Stimulated activated CD8-positive, alpha-beta memory T cell treated with anti-CD3 and anti-CD28 coated beads, Interleukin-15, amount 100 ng/mL, for 1 hour (primary cell): Measurements from ENCODE around the gene NTM.

Source experiments
- DNase-seq: peaks from one replicate; pipeline ENCODE4 v3.0.0-alpha.2; 2020; ENCODE audit warnings: low read depth

Gene NTM

DNA sequence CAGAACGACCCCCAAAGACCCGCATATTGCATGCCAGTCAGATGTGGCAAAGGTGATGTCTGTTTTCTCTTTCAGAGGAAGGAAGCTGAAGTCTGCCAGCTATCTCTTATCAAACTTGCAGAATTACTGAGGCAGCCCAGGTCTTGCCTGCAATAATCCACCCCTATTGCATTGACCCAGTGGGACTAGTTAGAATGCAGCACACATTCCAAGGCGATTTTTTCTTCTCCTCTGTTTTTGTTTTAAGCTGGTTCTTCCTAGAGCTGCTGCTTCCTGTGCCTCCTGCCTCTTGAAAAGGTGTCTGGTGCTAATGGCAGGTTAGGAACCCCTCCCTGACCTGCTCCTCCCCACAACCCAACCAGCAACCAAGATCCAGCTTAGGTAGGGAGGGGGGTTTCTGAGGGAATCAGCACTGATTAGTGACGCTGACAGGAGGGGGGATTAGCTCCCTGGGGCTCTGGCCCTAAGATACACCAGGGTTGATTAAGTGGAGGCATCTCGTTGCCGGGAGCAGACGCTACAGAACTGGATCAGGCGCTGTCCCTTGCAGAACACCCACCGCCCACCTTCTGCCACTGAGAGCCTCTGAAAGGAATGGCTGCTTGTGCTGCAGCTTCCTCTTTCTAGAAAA lies 2.8 kb downstream of the NTM start:
- no peak for DNase-seq

DNA sequence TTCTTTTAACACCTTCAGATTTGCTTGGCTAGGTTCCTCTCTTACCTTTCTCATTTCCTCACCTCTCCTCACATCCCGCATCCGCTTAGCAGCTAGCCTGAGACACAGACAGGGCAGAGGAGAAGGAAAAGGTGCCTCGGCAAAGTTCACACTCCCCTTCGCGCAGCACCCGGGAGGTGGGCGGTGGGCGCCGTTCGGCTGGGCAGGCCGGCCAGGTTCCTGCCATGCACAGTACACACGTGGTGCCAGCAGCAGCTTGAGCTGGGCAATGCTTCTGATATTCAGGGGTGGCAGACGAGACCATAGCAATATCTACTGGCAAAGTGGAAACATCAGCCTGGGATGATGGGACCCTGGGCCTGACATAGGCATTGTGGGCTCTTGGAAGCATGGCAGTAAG lies 3.3 kb downstream of the NTM start:
- DNase-seq, result no peak

DNA sequence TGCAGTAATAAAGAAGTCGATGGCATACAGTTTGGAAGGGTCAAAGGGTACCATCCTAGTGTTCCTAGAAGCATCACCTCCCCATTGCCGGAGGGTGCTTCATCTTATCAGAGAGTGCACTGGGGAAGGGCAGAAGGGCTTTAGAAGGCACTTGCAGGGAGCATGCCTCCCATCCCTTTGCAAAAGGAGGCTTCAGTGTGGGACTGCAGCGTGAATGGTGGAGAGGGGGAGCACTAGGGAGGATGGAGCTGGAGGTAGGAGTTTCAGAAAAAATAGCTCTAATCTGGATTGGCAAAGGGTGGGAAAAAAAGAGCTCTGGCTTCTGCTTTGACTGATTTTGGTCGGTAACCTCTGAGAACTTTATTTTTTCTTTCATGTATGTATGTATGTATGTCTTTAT lies 5.0 kb downstream of the NTM start:
- DNase-seq, result no peak

DNA sequence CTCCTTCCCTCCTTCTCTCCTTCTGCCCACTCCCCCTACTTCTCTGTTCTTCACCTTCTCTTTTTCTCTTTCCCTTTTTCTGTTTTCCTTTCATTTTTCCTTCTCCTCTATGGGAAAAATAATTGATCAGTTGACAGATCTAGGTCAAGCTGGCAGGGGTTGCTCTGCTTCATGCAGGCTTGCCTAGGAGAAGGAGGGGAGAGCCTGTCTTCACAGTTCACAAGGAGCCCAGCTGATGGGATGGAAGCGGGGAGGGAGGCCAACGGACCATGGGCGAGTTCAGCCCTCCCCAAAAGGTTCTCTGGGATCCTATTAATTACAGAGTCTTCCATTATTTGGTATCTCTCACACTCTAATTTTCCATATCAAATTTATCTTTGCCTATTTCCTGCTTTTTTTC lies 5.5 kb downstream of the NTM start:
- DNase-seq, result no peak

DNA sequence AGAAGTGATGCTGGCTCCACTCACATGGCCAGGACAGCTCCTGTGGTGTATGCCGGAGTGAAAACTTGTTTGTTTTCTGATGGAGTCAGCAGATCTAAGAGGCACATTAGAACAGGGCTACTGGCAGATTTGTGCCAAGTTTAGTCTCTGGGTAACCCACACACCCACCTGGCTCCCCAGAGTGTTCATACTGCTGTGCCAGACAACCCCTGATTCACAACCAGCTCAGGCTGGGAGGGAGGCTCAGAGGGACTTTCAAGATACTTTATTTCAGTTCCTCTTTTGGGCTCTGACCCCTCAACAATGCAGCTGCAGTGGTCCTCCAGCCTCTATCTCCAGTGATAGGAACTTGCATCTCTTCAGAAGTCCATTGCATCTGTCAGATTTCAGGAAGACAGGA lies 8.5 kb downstream of the NTM start:
- DNase-seq, result no peak

DNA sequence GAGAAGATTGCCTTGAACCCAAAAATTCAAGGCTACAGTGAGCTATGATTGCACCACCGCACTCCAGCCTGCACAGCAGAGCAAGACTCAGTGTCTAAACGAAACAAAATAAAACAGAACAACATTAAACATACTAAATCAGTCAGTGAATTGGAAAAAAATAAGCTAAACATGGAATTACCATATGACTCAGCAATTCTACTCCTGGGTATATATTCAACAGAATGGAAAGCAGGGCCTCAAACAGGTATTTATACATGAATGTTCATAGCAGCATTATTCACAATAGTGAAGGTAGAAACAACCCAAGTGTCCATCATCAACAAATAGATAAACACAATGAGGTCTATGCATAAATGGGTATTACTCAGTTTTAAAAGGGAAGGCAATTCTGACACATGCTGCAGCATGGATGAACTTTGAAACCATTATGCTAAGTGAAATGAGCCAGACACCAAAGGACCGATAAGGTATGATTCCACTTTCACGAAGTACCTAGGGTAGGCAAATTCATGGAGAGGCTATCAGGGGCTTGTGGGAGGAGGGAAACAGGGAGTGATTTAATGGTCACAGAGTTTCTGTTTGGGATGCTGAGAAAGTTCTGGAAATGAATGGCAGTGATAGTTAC lies 15.5 kb downstream of the NTM start:
- no peak for DNase-seq

DNA sequence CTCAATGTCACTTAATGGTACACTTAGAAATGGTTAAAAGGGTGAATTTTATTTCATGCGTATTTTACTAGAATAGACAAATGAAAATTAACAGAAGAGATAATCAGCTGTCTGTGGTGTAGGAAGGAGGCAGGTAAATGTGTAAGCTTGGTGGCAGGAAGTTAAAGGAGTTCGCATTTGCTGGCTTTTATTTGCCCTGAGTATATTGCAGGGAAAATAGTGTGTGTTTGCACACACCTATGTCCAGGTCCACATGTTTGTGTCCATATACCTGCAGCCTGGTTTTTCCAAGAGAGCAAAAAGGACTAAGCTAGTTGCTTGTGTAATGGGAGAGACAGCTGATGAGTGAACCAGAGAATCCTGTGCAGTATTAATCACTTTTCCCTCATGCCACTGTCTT lies 16.0 kb downstream of the NTM start:
- DNase-seq, result no peak

DNA sequence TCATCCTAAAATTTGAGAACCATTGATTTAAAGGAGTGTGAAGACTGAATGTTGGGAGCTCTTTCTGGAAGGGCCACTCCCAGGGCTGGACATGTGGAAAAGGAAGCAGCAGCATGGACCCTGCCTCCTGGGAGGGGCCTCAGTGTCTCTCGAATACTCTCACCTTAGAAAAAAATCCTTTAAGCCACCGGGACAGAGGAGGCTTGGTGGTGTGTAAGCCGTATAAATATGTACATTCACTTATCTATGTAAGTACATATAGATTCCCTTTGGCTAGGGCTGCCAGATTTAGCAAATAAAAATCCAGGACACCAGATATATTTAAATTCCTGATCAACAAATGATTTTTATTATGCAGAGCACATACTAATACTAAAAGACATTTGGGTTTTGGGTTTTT lies 17.6 kb downstream of the NTM start:
- DNase-seq, result no peak

DNA sequence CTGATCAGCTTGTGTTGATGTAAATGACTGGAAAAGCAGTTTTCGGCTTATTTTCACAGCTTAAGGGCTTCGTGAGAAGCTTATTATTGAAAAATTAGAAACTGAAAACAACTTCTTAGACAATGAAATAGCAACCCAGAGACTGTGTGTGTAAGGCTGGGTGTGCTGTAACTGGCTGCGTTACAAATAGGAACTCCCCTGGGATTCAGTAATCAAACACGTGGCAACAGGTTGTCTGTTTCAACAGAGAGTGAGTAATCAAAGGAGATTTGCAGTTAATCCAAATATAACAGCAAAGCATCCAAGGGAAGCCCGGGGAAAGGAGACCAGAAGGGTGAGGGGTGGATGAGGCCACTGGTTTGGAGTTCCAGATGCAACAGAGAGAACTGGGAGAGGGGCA lies 19.2 kb downstream of the NTM start:
- DNase-seq, result no peak

DNA sequence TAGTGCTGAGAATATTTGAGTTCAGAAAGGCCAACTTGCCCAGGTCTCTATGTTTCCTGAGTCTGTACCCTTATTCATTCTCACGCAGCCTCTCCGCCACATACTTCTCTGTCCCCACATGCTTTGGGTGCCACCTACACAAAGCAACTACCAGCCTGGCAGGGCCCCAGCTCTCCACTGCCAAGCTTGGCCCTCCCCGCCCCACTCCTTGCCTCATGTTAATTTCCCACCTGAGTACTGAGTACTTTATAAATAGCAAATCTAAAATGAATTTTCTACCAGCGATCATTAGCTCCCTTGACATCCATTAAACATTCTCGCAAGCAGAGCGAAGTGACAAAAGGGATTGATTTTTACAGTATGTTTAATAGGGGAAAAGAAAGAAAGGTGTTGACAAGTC lies 20.8 kb downstream of the NTM start:
- no peak for DNase-seq

DNA sequence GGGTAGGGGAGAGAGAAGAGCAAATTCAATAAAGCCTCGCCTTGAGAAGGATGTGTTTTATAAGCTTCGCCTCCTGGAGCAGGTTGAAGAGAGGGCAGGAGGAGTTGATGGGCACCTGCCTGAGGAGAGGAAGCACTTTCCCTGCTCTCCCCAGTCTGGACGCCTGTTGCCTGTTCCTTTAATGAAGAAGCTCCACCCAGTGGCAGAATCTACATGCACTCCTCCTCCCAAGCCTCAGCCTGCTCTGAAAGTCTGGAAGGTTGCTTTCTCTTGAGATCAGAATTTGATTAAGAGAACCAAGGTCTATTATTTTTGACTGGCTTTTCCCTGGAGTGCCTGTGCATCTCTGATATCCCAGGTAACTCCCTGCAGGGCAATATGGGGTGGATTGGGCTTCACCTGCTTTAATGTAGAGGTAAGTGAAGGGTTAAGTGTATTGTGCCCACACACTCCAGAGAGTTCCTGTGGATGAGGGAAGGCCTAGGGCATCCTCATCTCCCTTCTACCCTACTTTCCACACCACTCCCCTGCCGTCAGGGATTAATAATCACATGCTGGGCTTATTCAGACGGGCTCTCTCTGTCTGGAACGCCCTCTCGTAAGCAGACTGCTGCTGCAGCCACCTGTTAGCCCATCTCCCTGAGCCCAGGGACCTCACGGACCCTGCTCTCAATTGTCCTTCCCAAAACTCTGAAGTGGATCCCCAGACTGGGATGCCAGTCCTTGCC lies 22.3 kb downstream of the NTM start:
- DNase-seq, result no peak

DNA sequence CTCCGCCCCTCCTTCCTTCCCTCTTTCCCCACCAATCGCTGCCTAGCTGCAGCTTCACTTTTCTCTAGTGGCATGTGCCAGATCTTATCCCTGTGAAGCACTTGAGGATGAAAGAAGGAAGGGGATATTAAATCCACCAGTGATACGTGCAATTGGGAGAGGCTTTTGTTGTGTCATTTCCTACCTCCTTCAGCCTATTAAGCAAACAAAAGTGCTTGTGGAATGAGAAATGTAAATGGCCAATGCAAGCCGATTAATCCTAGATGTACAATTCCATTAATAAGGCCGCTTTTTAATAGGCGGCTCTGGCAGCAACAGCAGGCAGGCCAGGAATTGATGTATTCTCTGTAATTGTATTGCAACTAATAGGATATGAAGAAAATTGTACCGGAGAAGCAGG lies 23.3 kb downstream of the NTM start:
- DNase-seq, result no peak

DNA sequence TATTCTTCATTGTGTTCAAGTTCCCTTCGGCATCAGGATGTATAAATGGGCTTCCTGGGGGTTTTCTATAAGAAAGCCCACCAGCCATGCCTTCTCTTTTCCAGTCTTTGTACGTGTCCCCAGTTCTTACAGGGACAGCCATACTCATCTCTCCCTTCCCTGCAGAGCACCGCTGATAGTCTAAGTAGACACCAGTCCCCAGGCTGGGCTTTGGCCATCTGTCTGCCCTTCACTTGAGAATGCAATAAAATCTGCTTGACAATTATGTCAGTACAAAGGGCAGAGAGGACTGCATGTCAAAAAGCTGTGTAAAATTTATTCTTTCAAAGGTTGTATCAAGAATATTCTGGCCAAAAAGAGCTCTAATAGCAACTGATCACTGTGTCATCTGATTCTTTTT lies 27.3 kb downstream of the NTM start:
- DNase-seq, result no peak

DNA sequence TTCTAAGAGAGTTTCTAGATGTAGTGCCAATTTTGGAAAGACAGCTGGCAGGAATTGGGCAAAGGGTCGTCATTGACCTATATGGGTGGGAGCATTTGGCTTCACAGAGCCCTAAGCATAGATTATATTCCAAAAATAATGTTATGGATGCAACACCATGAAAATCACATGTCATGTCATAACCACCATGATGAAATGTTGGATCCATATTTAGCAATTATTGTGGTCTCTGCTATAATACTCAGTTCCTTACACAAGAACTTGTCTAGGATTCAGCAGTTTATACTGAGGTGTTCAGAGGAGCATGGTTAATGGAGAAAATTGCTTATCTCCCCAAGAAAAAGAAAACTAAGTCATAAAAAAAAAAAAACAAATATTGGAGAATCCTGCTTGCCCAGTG lies 31.6 kb downstream of the NTM start:
- no peak for DNase-seq

DNA sequence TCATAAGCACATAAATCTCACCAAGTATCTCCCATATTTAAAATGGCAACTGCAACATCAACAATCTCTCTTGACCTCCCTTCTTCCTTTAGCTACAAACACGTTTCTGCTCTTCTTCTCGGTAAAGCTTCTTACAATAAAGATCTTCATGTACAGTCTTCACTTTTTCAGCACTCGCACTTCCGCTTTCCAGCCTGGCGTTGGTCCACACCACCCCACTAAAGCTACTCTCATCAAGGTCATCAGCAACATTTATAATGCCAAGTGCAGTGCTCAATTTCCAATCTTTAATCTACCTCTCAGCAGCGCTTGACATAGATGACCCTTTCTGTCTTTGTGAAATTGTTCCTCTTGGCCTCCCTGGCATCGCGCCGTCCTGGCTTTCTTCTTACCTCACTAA lies 33.6 kb downstream of the NTM start:
- no peak for DNase-seq

DNA sequence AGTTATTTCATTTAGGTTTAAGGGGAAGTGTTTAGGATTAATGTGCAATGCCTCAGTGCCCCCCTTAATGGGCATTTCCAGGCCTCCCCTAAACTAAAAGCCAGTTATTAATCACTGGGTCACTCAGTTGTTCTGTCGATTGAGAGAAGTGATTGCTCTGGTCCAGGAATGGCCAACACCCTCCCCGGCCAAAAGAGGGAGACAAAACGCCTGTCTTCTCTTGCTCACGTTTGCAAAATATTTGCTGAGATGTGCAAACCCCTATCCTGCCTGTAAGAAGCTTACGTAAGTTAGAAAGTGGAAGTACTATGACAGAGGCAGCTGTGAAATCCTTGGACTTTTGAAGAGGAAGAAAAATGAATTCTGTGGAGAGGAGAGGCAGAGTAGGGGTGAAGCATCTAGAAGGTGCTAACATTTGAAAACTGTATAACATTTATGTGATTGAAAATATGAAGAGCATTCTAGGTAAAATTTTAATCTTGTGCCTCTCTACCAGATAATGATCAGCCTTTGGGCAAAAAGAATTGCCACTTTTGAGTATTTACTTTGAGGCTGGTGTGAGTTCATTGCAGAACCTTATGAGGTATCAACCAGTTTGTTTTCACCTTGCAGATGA lies 37.7 kb downstream of the NTM start:
- DNase-seq, result no peak

DNA sequence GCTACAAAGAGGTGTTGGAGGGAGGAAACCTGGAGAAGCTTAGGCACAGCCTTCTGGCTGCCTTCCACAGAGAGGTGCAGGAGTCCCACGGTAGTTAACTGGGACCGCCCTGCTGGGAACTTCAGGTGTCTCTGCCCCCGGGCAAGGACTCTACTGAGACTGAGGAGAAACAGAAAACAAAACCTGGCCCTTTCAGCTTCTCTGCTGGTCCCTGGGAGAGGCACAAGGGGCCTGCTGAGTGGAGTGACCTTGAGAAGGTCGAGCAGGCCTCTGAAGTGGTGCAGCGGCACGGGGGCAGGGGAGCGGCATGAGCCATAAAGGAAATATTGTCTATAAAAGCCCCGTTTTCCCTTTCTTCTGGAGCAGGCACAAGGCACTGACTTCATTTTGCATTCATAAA lies 38.9 kb downstream of the NTM start:
- DNase-seq, result no peak

DNA sequence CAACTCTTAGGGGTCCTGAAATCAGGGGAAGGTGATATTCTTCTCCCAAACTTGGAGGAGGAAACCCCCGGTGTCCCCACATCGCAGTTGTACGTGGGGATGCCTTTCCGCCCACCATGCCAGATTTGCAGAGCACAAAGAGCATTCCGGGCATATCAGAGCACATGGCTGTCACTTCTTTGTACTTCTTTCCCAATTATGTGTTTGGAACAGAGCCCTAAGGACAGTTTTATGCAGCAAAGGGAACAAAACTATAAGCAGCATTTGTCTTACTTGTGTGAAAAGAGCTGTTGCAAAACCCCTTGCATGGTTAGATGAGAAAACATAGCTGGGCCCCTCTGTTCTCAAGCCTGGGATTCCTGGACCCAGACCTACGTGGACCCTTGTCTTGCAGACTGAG lies 41.2 kb downstream of the NTM start:
- DNase-seq, result no peak

DNA sequence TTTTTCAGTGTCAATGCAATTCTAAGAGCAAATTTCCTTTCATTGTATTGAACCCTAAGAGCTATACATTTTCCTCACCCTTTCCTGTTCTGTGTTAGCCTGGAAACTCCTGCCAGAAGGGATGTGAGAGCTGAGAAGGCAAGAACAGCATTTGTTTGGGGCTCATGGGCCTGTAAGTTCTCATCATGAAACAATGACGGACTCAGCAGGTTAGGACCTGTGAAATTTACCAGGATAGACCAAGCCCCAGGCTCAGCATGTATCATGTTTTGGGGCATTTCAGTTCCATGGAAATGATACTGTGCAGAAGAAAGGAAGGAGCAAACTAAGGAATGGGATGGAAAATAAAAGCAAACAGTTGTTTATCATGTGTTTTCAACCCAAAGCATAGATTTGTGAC lies 41.6 kb downstream of the NTM start:
- DNase-seq, result no peak

DNA sequence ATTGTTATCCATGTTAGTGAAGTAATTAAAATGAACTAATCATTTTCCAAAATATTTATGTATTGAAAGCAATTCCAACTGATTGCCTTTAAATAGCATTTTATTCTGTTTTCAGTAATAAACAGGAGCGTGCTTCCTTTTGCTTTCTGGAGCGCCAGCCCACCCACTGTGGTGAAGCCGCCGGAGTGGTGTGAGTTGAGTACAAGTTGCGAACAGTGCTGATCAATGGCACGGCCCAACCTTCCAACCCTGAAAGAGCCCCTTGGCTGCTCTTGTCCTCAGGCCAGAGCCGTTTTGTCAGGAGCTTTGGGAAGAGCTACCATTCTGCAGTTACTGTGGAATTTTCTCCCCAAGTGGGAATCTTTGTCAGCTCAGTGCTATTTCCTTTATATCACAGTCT lies 42.8 kb downstream of the NTM start:
- DNase-seq, result no peak

DNA sequence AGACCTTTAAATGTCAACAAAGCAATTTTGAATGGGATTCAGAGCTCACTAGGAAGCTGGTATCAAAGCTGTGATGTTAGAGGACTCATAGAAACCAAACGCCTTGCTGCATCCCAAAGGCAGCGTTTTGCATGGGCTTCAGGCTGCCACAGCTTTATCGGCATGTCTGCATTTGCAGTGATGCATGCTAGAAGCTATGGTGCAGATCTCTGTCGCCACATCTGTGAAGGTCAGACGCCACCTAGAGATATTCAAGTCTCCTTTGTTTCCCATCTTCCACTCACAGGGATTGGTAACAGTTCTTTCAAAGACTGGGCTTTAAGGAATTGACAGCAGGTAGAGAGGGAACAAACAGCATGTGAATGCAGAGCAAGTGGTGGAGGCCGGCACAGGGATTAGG lies 47.8 kb downstream of the NTM start:
- DNase-seq, result no peak

DNA sequence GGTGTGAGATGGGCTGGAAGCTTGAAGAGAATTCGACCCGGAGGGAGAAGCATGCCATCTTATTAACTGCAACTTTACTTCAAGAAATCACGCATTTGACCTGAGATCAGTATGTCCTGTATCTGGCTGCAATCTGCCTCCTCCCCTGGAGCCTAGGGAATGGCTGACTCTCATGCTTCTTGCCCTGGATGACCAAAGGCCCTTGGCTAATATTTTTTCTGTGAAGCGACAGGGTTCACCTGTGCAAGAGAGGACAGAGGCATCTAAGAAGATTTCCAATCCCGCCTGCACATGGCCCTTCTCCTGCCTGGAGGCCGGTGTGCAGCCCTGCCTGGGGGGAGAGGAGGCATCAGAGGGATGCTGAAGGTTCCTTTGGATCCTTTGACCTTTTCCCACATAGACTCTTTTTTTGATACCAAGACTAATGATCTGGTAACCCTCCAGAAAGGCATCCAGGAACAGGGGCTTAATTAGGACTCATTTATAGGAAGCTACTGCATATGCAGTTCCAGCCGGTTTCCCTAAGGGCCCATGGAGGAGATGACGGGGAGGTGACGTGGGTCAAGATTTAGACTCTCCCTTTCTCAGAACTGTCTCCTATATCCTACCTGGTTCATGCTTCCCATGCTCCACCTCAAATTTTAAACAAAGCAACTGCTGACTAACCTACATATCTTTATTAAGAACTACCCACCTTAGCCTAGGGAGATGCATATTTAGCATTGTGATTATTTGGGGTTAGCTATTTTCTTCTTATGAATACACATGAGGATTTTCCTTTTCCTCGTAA lies 50.8 kb downstream of the NTM start:
- DNase-seq, result no peak

DNA sequence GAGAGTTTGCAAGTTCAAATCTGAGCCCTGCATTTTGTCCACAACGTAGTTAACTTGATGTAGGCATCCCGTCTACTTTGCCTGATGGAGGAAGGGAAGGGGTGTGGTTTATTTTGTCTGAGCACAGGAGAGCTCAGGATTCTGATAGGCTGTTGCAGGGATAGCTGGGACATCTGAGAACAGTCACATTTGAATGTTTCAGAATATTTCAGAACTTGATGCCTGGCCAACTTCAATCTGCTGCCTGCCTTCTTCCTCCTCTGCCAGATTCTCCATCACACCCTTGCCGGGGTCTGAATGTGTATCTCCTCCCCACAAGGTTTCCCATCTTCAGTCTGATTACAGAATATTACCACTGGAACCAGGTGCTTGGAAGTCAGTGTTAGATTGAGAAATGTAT lies 51.6 kb downstream of the NTM start:
- no peak for DNase-seq
